COR-L47 (cell line): Measurements from ENCODE around the gene ZNF630.
"Not testable (repeated sequence)": the region's sequence is repeated elsewhere in the genome, so short reads cannot be mapped to it uniquely, and the experiment has no call there.

ENCODE experiments used
- DNase-seq: peaks from one replicate; lab custom pipeline; 2025; lab: John Stamatoyannopoulos, UW

ZNF630 gene

DNA sequence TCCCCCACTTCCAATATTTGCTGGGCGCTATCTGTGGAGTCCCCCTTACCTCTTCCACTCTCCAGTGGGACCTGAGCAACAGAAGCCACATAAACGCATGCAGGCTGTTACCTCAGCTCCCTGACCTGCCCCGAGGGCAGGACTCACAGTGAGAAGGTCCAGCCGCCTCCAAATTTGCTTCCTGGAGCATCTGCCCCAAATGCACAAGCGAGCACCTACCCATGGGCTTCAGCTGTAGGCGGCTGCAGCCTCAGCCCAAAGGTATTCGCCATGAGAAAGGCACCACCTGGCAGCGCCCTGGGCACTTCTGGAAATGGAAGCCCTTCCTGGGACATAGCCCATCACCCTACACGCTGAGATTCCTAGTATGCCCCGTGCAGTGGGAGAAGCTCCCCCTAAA is 41.2 kb downstream of the ZNF630 start:
- no peak for DNase-seq

DNA sequence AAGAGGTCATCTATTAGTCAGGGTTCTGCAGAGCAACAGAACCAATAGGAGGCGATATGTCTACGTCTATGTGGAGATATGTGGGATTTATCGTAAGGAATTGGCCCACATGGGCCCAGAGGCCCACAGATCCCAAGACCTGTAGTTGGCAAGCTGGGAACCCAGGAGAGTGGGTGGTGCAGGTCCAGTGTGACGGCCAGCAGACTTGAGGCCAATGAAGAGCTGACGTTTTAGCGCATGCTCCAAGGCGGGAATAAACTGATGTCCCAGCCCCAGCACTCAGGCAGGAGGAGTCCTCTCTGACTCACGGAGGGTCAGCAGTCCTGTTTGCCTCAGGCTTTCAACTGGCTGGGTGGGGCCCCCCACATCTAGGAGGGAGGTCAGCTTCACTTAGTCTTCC is 43.3 kb downstream of the ZNF630 start:
- DNase-seq: no peak

GRCh38 chrX:48027545-48027944 is 43.9 kb downstream of the ZNF630 start:
- DNase-seq: not testable (repeated sequence)

- no peak for DNase-seq
Observed at GRCh38 chrX:48025561-48025960, 45.9 kb downstream of the ZNF630 start.

GRCh38 chrX:48022738-48023137 is 48.7 kb downstream of the ZNF630 start:
- DNase-seq: no peak

DNA sequence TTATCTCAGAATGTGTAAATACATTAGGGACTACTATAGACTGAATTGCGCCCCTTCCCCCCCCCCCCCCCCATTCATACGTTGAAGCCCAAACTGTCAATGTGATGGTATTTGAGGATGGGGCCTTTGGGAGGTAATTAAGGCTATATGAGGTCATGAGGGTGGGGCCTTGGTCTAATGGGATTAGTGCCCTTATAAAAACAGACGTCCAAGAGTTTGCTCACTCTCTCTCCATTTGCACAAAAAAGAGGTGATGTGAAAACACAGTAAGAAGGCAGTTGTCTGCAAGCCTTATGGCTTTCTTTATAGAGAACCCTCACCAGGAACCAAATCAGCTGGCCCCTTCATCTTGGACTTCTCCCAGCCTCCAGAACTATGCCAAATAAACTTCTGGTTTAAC is 49.3 kb downstream of the ZNF630 start:
- no peak for DNase-seq

GRCh38 chrX:48021026-48021900 is 50.2 kb downstream of the ZNF630 start:
- no peak for DNase-seq

- not testable (repeated sequence) for DNase-seq
Observed at GRCh38 chrX:48020472-48020871, 51.0 kb downstream of the ZNF630 start.

DNA sequence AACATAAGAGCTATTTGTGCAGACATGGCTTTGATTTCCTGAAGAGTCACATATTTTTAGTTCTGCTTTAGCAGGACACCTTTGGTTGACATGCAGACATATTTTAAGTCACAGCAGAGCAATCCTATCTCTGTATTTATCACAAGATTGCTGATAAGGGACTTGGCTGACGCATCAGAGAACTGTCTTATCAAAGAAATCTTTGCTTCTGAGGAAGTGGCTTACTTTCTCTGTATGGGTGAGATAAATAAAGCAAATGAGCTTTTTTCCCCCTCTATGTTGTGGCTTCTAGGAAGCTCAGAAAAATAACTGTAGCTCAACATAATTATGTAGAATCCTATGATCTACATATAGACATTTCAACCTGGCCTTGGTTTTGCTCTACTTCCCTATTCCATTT is 51.5 kb downstream of the ZNF630 start:
- DNase-seq: not testable (repeated sequence)

GRCh38 chrX:48016583-48017310 is 54.7 kb downstream of the ZNF630 start:
- DNase-seq: not testable (repeated sequence)

GRCh38 chrX:48009445-48009960 is 61.9 kb downstream of the ZNF630 start:
- DNase-seq: not testable (repeated sequence)
